ENCODE measurements around the gene POLR3G.

- TF ChIP-seq CTCF (IDR thresholded peaks at IDR 0.05; ENCODE audit: poor library complexity, severe bottlenecking) (no peak), EP300 (conservative IDR thresholded peaks at IDR 0.05; ENCODE audit: poor library complexity, severe bottlenecking) (no peak), EZH2 (IDR thresholded peaks at IDR 0.05; ENCODE audit: borderline replicate concordance, insufficient read depth, low read length, poor library complexity, severe bottlenecking) (no peak)
Observed at GRCh38 chr5:90548069-90548593, 73.5 kb downstream of the POLR3G start.

Measured in neural cell (in vitro differentiated cells).